GM11168 (cell line): ENCODE results near the gene TIMM9.
"Not testable (repeated sequence)": the region's sequence is repeated elsewhere in the genome, so short reads cannot be mapped to it uniquely, and the experiment has no call there.

Experiments
- in situ Hi-C: fragments of 300-500 bp; cut with MboI; formaldehyde crosslinking; loops from one replicate; pipeline ENCODE4 v1.12.0; 2022; ENCODE audit warnings: low sequenced_read_pairs; ENCODE audit not compliant: unreplicated experiment

TIMM9 gene

DNA sequence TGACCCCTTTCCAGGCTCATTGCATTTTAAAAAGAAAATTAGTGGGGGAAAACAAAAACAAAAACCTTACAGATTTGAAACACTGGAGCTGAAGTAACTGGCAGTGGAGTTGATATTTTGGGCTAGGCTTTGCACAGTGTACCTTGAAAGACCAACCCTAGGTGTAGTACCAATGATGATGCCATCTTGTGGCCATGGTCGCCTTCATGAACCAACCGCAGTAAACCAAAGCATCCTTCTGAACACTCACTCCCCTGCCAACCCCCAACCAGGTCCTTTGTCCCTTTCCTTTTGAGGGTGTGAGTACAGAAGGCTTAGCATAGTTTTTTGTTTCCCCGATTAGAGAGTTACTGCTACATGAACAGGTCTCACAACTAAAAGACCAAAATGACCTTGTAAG is 25.7 kb downstream of the TIMM9 start:
- in situ Hi-C loops: no loop called here

DNA sequence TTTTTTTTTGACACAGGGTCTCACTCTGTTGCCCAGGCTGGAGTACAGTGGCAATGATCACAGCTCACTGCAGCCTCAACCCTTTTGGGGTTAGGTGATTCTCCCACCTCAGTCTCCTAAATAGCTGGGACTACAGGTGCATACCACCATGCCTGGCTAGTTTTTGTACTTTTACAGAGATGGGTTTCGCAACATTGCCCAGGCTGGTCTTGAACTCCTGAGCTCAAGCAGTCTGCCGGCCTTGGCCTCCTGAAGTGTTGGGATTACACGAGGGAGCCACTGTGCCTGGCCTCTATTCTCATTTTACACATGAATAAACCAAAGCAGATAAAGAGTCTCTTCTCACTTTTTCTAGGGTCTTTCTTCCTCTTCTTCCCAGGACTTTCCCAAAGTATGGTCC is 28.4 kb downstream of the TIMM9 start:
- in situ Hi-C loops: no loop called here

DNA sequence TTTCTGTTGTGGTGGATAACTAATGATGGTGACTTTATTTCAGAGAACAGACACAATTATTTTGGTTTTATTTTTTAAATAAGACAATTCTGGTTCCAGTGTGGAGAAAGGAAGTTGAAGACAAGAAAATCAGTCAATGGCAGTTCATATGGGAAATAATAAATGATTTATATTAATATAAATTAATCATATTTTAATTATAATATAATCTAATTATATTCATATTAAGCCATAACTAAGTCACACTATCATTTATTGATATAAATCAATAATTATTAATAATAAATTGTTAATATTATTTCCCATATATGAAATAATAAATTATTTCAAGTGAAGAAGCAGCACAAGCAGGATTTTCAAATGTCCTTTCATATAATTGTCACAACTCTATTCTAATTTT is 28.8 kb downstream of the TIMM9 start:
- in situ Hi-C loops: no loop called here

DNA sequence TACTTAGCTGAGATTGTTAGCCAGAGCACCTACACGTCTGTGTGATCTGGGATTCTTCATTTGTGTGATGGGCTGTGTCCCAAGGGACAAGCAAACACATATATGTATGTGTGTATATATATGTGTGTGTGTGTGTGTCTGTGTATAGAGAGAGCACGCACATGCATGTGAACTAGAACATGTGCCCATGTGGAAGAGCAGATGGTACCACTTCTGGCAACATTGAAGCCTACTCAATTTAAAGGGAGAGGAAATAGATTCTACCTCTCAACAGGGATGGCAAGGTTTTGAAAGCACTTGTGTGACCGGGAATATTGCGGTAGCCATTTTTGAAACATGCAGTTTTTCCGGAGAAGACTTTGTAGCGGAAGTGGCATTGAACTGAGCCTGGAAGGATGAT is 30.2 kb downstream of the TIMM9 start:
- in situ Hi-C loops: no loop called here

DNA sequence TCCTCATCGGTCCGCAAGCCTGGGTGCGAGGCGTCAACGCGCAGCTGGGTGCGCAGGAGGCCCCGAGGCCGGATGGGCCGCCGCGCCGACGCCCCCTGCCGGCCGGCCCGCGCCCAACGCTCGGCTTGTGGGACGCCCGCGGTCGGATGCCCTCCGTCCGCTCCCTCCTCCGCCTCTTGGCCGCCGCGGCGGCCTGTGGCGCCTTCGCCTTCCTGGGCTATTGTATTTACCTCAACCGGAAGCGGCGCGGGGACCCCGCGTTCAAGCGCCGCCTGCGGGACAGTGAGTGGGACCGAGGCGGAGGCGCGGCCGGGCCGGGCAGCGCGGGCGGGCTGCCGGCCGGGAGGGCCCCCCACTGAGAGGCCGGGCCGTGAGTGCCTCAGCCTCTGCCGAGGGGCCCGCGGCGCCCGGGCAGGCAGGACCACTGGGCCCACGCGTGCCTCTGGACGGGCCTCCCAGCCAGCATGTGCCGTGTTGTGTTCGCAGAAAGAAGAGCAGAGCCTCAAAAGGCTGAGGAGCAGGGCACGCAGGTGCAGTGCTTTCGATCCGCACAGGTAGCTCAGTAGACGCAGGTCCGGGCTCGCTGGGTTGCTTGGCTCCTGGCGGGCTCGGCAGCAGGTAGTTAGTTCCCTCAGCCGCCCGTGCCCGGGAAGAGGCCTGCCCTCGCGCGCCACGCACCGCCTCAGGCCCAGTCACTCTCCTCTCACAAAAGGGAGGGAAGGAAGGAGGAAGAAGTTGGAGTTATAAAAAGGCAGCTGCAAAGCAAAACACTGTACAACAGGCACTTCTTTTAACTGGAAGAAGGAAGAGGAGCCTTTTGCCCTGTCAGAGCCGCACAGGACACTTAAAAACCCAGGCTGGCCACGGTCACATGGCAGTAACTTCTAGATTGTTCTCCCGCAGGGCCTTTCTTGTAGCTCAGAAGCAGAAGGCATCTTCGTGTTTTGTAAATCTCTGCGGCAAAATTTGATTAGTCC is 31.2 kb downstream of the TIMM9 start, which contains the start of gene TOMM20L:
TSS of gene TOMM20L (plus strand) at position 119 of the 977 bp plus-strand sequence. CDS start at position 147, 28 bp downstream.
- in situ Hi-C loops: no loop called here

DNA sequence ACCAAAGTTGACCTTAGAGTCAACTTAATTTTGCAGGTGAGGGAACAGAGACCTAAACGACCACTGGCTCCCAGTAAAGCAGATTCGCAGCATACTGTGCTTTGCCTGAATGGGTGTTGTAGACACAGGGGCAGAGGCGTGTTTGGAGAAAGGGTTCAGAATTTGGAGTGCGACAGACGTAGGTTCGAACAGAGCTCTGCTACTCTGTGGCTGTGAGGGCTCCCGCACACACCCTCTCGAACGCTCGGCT is 31.8 kb downstream of the TIMM9 start:
- in situ Hi-C loops: no loop called here

DNA sequence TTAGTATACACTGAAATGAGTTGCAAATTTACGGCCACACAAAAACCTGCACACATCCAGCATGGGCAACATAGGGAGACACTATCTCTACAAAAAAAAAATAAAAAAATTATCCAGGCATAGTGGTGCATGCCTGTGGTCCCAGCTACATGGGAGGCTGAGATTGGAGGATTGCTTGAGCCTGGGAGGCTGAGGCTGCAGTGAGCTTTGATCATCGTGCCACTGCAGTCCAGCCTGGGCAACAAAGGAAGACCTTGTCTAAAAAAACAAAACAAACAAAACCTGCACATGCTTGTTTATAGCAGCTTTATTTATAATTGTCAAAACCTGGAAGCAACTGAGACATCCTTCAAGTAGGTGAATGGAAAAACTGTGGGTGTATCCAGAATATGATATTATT is 36.5 kb downstream of the TIMM9 start:
- in situ Hi-C loops: no loop called here

DNA sequence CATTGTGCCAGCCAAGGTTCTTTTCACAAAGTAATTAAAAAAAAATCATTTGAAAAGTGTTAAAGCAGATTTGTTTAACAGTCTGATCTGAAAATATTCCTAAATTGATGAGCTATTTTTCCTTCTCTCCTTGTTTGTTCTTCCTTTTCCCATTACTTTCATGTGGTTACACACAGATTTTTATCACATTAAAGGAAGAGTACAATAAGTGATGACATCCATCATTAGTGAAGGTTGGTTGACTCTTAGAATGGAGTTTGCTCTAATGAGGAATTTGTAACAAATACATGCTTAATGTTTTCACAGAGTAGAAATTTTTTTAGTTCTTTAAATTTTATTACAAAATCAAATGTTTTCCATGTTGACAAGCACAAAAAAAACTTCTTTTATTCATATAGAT is 50.5 kb downstream of the TIMM9 start:
- in situ Hi-C loops: no loop called here

DNA sequence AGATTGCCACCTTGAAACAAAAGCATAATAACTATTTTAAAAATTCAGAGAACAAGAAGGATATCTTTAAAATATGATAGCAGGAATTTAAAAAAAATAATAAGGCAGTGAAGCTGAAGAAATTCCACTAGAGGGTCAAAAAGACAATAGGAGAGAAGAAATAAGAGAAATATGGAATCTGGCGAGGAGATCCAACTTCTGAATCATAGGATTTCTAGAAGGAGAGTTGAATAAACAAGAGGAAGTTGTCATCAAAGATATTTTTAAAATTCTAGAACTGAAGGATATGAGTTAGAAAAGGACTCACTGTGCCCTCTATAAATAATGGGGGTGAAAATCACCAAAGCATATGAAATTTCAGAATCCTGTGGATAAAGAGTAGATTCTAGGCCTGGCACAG is 58.4 kb downstream of the TIMM9 start:
- in situ Hi-C loops: no loop called here

DNA sequence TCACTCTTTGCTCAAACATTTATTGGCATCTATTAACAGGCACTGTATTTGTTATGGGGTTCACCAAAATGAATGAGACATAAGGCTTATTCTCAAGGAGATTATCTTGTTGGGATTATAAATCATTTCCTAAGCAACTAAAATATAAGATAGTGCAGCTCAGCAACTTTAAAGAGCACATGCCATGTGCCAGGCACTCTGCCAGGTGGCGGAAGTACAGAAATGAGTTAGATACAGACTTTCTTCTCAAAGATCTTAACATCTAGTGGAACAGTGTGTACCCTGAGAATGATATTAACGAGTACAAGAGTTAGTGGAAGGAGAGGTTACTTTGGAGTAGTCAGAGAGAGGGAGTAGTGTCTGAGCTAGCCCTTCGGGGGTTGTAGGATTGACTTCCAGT is 60.0 kb downstream of the TIMM9 start:
- in situ Hi-C loops: no loop called here

DNA sequence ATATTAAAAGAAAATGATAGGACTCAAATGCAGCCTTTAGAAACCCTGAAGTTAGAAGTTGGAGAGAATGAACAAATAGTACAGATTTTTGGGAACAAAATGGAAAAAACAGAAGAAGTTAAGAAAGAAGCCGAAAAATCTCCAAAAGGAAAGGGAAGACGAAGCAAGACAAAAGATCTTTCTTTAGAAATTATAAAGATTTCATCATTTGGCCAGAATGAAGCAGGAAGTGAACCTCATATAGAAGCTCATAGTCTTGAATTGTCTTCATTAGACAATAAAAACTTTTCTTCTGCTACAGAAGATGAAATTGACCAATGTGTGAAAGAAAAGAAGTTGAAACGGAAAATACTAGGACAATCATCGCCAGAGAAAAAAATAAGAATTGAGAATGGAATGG is 63.0 kb downstream of the TIMM9 start:
- in situ Hi-C loops: no loop called here

DNA sequence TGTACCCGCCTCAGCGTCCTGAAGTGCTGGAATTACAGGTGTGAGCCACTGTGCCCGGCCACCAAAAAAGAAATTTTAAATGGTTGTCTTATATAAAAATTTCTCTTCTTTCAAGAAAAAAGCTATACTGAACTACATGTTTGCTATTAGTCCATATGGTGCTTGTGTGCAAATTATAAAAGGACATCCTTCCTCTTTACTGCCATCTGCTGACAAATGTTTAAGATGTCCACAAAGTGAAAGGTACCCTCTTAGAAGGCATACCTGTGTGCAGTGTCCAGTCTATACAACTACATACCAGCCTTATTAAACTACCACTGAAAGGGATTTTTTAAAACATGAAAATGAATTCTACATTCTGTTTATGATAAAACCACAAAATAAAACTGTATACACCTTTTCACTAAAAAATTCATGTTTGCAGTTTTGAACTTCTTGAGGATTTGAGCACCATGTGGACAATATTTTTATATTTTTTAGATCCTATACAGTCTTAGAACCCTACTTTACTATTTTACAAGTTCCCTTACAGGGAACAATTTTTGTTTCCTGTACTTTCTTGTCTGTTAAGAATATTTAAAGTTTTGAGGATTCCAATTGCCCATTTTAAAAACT is 64.4 kb downstream of the TIMM9 start:
- in situ Hi-C loops: no loop called here

DNA sequence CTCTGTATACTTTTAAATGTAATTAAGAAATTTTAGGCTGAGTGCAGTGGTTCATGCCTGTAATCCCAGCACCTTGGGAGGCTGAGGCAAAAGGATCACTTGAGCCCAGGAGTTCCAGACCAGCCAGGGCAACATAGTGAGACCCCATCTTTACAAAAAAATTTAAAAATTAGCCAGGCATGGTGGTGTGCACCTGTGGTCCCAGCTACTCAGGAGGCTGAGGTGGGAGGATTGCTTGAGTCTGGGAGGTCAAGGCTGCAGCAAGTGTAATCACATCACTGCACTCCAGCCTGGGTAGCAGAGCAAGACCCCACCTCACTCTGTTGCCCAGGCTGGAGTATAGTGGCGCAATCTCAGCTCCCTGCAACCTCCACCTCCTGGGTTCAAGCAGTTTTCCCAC is 65.1 kb downstream of the TIMM9 start:
- in situ Hi-C loops: not testable (repeated sequence)
